NCI-H526 treated with DMSO at 0.1 percent for 48 hours (cell line): ENCODE data around the gene GAREM1.
"Not testable (repeated sequence)": the region's sequence is repeated elsewhere in the genome, so short reads cannot be mapped to it uniquely, and the experiment has no call there.

Experiments
- DNase-seq: peaks from one replicate; lab custom pipeline; 2025; lab: John Stamatoyannopoulos, UW

Gene GAREM1

DNA sequence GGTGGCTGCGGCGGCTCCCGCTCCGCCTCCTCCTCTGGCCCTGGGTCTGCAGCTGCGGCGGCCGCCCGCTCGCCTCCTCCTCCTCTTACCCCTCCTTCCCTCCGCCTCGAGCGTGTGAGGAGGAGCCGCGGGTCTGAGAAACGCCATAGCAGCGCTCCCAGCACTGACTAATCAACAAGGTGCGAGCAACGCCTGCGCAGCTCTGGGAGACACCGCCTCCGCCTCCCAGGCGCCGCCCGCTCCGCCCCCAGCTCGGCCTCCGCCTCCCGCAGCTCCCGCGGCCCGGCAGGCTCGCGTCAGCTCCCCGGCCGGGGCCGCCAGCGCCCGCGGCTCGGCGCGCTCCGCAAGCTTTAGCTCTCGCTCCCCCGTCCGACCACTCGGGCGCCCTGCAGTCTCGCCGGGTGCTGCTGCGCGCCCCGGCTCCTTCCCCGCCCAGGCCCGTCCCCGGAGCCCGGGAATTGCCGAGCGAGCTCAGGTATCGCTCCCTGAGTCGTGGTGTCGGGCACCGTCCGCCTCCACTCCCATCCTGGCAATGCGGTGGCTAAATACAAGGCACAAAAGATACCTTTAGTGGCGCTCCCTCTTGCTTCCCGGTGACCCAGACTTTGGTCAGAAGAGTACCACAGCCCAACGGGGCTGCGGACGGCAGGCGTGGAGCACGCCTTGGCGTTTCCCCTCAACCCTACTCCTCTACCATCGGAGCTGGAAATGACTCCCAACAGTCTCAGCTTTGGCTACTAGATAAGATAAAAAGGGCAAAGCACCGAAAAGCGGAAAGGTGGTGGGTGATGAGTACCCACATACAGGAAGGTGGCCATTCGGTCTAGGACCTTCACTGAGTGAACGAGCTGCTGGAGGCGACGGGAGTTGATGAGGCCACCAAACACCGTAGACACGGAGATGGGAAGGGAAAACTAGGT is at the start of gene GAREM1:
Gene GAREM1 (minus strand): TSS at position 169 of the 920 bp plus-strand sequence. CDS start 454 bp downstream, outside the sequence.
- peak; percentile 88 for DNase-seq

DNA sequence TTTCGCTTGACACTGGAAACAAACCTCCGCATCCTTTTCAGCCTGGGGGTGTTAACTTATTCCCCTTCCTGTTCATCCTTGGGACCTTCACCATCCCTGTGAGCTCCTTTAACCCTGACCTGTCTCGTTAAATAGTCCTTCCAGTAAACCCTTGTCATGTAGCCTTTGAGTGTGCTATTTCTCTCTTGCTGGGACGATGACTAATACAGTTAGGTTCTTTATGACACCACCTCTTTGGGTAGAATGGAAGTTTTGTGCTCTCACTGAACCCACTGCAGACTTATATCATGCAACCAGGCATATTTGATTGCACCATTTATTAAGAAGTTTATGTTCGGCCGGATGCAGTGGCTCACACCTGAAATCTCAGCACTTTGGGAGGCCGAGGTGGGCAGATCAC is 40.5 kb upstream of the GAREM1 start:
- DNase-seq: no peak

- no peak for DNase-seq
Measured at GRCh38 chr18:32509111-32509510, 38.4 kb upstream of the GAREM1 start.

- no peak for DNase-seq
Measured at GRCh38 chr18:32507093-32507492, 36.4 kb upstream of the GAREM1 start.

- DNase-seq: no peak
Measured at GRCh38 chr18:32502014-32502413, 31.3 kb upstream of the GAREM1 start.

- DNase-seq: not testable (repeated sequence)
Measured at GRCh38 chr18:32501242-32501641, 30.6 kb upstream of the GAREM1 start.

DNA sequence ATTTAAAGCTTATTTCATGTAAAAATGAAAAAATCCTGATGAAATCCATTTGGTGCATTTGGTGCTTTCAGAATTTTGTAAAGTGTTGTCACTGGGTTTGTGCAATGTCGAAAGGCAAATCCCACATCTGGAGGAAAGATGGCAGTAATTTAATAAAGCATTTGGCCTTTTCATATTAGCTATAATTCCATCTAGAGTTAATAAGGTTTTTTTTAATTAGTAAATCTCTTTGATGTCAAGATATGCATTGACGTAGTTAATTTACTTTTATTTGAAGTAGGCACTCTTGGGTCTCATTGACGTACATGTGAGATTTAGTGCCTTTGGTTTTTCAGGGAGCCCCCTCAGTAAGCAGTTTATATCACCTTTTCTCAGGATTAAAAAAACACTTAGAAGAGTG is 12.3 kb upstream of the GAREM1 start:
- no peak for DNase-seq

DNA sequence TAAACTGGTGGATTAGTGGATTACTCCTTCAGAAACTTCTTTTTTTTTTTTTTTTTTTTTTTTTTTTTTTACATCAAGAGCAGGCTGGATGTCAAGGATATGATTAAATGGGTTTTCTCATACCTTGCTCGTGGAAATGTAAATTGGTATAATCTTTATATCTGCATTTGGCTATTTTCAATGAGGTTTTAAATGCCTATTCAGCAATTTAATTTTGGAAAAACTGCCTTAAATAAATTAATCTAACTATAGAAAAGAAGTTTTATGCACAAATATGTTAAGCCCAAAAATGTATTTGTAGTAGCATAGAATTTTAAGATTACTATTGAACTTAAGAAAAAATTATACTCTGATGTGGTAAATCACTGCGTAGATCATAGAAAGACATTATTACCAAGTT is 11.4 kb upstream of the GAREM1 start:
- no peak for DNase-seq

- DNase-seq: no peak
Measured at GRCh38 chr18:32480581-32480980, 9.9 kb upstream of the GAREM1 start.

DNA sequence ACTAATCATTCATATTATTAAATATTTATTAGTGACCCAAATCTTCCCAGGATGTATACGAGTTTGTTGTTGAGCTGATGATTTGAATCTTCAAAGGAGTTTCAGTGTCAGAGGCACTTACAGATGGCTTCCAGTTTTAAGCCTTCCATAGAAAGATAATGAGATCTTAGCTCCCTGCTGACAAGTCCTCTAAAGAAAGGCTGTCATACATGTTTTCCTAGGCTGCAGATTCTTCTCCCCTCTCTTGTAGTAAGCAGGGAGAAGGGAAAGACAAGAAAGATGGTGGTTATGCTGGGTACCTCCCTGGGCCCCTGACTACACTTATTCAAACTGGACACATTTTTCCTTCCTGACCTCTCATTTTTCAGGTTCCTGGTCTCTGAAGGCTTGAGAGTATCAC is 8.1 kb upstream of the GAREM1 start:
- no peak for DNase-seq

DNA sequence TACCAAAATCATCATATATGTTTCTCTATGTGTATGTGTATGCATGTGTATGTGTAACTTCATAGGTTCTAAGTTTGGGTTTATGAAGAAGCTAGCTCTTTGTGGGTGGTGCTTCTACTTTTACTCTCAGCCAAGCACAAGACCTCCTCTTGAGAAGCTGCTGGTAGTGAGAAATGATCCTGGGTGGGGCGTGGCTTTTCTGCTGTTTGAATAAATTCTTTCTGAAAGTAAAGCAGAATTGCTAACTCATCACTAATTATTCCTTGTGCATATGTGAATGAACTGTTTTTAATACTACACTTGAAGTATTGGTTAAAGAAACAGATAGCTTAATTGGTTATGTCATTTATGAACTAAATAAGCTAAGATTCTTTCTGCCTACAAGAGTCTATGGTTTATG is 7.6 kb upstream of the GAREM1 start:
- DNase-seq: no peak

DNA sequence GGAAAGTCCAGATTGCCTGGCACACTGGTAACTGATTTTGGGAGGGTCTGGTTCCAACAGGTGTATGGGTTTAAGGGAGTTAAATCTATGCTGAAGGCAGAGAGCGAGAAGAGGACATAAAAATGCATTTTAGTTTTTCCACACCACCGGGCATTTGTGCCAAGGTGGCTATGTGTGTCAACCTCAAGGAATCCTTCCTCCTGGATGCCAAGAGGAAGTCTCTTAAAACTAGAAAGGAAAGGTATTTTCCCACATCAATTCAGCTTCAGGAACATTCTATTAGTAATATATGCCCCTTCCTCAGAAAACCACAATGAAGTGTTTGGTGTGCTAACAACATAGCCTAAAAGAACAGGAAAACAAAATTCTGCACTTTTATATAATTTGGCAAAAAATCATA is 5.4 kb upstream of the GAREM1 start:
- DNase-seq: no peak

- DNase-seq: not testable (repeated sequence)
Measured at GRCh38 chr18:32475069-32475468, 4.4 kb upstream of the GAREM1 start.

DNA sequence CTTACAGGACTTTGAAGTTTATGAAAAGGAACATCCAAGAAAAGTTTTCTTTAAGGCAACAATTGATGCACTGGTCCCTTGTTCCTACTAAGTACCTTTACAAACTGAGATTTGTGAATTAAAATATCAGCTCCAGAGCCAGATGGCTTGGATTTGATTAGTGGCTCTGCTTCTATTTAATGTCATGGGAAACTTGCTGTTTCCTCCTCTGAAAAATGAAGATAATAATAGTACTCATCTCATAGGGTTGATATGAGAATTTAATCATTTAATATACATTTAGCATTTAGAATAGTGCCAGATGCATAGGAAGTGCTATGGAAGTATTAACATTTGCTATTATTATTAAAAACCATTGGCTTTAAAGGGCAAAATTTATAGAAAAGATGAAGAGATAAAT is 2.6 kb upstream of the GAREM1 start:
- DNase-seq: no peak

DNA sequence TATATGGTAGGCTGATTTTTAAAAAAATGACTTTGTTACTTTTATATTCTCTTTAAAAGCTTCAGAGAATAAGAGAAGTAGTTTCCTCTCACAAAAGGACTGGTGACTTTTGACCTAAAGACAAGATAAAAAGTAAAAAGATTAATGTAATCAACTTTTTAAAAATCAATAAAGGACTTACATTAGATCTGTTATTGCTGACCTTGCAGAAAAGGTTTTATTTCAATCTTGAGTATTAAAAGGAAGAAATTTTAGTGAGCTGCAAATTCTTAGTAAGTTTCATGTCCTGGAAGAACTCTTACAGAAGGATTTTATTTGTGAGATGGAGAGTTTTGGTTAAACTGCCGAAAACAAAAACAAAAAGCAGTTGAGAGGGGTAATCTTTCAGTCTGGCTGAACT is 2.2 kb upstream of the GAREM1 start:
- DNase-seq: no peak

DNA sequence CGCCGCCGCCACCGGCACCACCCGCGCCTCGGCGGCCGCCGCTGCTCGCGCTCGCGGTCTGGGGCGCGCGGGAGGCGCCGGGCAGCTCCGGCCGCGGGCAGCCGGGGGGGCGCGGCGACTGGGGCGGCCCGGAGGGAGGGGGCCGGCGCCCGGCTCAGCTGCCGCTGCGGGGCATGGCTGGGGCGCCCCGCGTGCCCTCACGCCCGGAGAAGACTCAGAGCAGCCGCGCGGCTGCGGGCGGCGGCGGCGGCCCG is 295 bp downstream of the GAREM1 start:
- DNase-seq: no peak

- DNase-seq: no peak
Measured at GRCh38 chr18:32469691-32470459, 807 bp downstream of the GAREM1 start.

DNA sequence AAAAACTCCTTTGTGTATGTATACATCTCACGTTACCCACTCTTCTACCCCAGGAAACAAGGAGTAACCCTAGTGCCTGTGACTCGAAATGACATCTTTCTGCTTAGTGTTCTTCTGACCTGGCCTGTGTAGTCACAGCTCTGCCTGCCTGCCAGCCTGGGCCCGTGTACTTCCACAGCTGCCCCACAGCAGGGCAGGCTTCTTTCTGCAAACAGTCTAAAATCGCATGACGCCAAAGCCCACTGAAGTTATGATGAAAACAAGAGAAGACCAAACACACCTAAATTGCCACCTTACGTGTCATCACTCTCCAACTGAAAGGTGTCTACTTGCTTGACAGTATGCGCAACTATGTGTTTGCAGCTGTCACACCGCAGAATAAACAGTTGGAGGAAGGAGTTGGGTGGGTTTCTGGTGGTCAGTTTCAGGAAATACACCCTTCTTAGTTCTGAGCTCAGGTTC is 1.5 kb downstream of the GAREM1 start:
- DNase-seq: peak; percentile 45

- no peak for DNase-seq
Measured at GRCh38 chr18:32468147-32468845, 2.4 kb downstream of the GAREM1 start.

DNA sequence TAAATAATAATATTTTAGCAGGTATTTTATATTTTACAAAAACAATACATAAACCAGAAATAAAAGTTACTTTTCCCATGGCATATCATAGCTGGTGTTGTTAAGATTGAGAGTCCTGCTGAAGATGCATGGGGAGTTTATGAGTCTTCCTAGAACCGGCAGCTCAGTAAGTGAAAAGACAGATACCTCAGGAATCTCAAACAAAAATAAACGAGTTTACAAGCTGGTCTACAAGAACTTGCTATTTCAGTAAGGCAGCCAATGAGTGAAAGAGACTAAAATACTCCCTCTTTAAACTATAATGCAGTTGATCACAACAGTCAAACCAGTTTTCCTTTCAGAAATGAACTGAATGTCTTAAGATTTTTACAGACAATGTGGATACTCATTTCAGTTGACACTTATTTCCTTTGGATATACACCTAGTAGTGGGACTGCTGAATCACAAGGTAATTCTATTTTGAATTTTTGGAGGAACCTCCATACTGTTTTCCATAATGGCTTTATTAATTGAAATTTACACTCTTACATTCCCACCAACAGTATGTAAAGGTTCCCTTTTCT is 8.9 kb downstream of the GAREM1 start:
- DNase-seq: no peak

GRCh38 chr18:32460171-32460731 is 10.4 kb downstream of the GAREM1 start:
- no peak for DNase-seq
